ENCODE measurements around the gene HS6ST1.

The HS6ST1 gene

DNA sequence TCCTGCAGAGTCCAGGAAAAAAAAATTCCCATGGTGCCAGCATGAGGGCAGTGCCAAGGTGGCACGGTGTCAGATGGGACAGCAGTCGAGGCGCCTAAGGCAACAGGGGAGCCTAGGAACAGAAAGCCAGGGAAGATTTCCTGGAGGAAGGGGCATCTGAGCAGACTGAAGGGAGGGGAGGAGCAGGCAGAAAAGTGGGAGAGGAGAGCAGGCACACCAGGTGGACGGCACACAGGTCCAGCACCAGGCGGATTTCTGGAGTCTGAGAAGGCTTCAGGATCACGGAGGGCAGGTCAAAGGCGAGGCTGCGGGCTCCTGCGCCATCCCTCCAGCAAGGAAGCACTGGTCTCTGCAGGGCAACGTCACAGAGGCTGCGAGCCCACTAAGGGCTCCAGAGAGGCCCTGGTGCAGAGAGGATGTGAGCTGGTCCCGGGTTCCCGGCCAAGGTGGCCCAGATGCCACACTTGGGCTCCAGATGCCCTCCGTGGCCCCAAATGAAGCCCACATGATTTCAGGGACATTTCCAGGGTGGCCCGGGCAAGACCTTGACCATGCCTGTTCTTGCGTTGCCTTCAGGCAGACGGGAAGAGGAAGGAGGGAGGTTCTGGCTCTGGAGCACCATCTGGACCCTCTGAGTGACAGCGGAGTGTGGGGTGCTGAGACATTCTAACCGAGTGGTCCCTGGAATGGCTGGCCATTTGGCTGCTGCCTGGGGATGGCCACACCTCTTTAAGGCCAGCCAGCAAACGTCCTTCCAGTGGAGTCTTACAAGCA, 4.1 kb downstream of the HS6ST1 start:
- no peaks in the 10 kb centered on the region for H3K27me3 ChIP-seq (ENCODE audit: insufficient read depth, poor library complexity, severe bottlenecking)
- TF ChIP-seq, protein P1, sequence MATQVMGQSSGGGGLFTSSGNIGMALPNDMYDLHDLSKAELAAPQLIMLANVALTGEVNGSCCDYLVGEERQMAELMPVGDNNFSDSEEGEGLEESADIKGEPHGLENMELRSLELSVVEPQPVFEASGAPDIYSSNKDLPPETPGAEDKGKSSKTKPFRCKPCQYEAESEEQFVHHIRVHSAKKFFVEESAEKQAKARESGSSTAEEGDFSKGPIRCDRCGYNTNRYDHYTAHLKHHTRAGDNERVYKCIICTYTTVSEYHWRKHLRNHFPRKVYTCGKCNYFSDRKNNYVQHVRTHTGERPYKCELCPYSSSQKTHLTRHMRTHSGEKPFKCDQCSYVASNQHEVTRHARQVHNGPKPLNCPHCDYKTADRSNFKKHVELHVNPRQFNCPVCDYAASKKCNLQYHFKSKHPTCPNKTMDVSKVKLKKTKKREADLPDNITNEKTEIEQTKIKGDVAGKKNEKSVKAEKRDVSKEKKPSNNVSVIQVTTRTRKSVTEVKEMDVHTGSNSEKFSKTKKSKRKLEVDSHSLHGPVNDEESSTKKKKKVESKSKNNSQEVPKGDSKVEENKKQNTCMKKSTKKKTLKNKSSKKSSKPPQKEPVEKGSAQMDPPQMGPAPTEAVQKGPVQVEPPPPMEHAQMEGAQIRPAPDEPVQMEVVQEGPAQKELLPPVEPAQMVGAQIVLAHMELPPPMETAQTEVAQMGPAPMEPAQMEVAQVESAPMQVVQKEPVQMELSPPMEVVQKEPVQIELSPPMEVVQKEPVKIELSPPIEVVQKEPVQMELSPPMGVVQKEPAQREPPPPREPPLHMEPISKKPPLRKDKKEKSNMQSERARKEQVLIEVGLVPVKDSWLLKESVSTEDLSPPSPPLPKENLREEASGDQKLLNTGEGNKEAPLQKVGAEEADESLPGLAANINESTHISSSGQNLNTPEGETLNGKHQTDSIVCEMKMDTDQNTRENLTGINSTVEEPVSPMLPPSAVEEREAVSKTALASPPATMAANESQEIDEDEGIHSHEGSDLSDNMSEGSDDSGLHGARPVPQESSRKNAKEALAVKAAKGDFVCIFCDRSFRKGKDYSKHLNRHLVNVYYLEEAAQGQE (IDR thresholded peaks at IDR 0.05; ENCODE audit: insufficient replicate concordance, low read depth): no peak
- TF ChIP-seq CTCF (IDR thresholded peaks at IDR 0.05; ENCODE audit: insufficient read depth, low read length) (no peak), GABPA (IDR thresholded peaks at IDR 0.05; ENCODE audit: low read depth) (no peak), SPI1 (IDR thresholded peaks at IDR 0.05; ENCODE audit: borderline replicate concordance, low read depth) (no peak), POLR2AphosphoS5 (IDR thresholded peaks at IDR 0.05; ENCODE audit: low read depth) (no peak)
- H3K4me3 ChIP-seq (replicated peaks; ENCODE audit: insufficient read depth, low read length): no peak overlapping the region
- H3K27ac ChIP-seq (replicated peaks): no peak overlapping the region
- no peak for DNase-seq (ENCODE audit: low read depth in 1 of 2, low spot score in 1 of 2)

GRCh38 chr2:128313931-128314347, 4.7 kb downstream of the HS6ST1 start:
- TF ChIP-seq SPI1 (IDR thresholded peaks at IDR 0.05; ENCODE audit: borderline replicate concordance, low read depth) (no peak), GABPA (IDR thresholded peaks at IDR 0.05; ENCODE audit: low read depth) (no peak), CTCF (IDR thresholded peaks at IDR 0.05; ENCODE audit: insufficient read depth, low read length) (no peak), POLR2AphosphoS5 (IDR thresholded peaks at IDR 0.05; ENCODE audit: low read depth) (no peak)
- TF ChIP-seq, protein P1 (IDR thresholded peaks at IDR 0.05; ENCODE audit: insufficient replicate concordance, low read depth): no peak
- no peak overlapping the region for H3K4me3 ChIP-seq (replicated peaks; ENCODE audit: insufficient read depth, low read length)
- DNase-seq (ENCODE audit: low read depth in 1 of 2, low spot score in 1 of 2): no peak
- H3K27ac ChIP-seq (replicated peaks): no peak overlapping the region
- H3K27me3 ChIP-seq (ENCODE audit: insufficient read depth, poor library complexity, severe bottlenecking): no peaks in the 10 kb centered on the region

GRCh38 chr2:128313091-128313836, 5.4 kb downstream of the HS6ST1 start:
- Histone ChIP-seq H3K4me3 (replicated peaks; ENCODE audit: insufficient read depth, low read length) (no peak overlapping the region), H3K27ac (replicated peaks) (no peak overlapping the region), H3K27me3 (ENCODE audit: insufficient read depth, poor library complexity, severe bottlenecking) (no peaks in the 10 kb centered on the region)
- DNase-seq (ENCODE audit: low read depth in 1 of 2, low spot score in 1 of 2): no peak
- TF ChIP-seq CTCF (IDR thresholded peaks at IDR 0.05; ENCODE audit: insufficient read depth, low read length) (no peak), SPI1 (IDR thresholded peaks at IDR 0.05; ENCODE audit: borderline replicate concordance, low read depth) (no peak), POLR2AphosphoS5 (IDR thresholded peaks at IDR 0.05; ENCODE audit: low read depth) (no peak), GABPA (IDR thresholded peaks at IDR 0.05; ENCODE audit: low read depth) (no peak)
- TF ChIP-seq, protein P1 (IDR thresholded peaks at IDR 0.05; ENCODE audit: insufficient replicate concordance, low read depth): no peak

Measured in HL-60 (cell line).